Right cardiac atrium (tissue), 5 donors: Measurements from ENCODE around the gene FAM83D. TPM values are rescaled to one million over a fixed set of nuclear protein-coding genes. Genes with fewer than 3 reads are reported as not detected.

ENCODE experiments used
- ATAC-seq, 2 donors: fragments of 200-7000 bp; cut with Tn5 transposase; one replicate each; pipeline versions ENCODE4 v1.8.0 to v1.9.1; 2020; ENCODE audit warnings: moderate library complexity in 2 of 2, mild to moderate bottlenecking in 1 of 2
- DNase-seq, 3 donors: peaks; one replicate each; pipeline ENCODE4 v3.0.0-alpha.2; 2020
- H3K27ac ChIP-seq: one replicate; pipeline ENCODE4 v1.5.1; 2013; ENCODE audit warnings: mild to moderate bottlenecking, low read length, control low read depth, moderate library complexity
- H3K27me3 ChIP-seq: one replicate; pipeline ENCODE4 v1.6.1; 2013; ENCODE audit not compliant: control insufficient read depth, insufficient read depth
- H3K4me1 ChIP-seq: one replicate; pipeline ENCODE4 v1.6.1; 2013; ENCODE audit warnings: low read length; ENCODE audit not compliant: control insufficient read depth, insufficient read depth
- H3K4me3 ChIP-seq: one replicate; pipeline ENCODE4 v1.5.1; 2013; ENCODE audit warnings: low read length, control low read depth
- H3K9me3 ChIP-seq: one replicate; pipeline ENCODE4 v1.6.1; 2013; ENCODE audit warnings: low read length; ENCODE audit not compliant: control insufficient read depth
- WGBS: extraction: QIAGEN DNeasy Blood & Tissue Kit; methylation state at CpG from one replicate; pipeline ENCODE4 v1.1.7; 2013; 5-methylcytosine and 5-hydroxymethylcytosine counted together
- intact Hi-C, 4 donors: fragments of 100-400 bp; cut with DNase I; formaldehyde crosslinking; loops; one replicate each; pipeline versions ENCODE4 v1.11.0 to v1.14.0; 2022 to 2023
- polyA plus RNA-seq: library from polyadenylated mRNA; stranded (reverse); fragments of 200-250 nt; gene quantifications from one replicate; pipeline ENCODE4 v1.2.3, GENCODE V29; 2013
- total RNA-seq, 4 donors: library from RNA; stranded (reverse); fragmentation: NEBNext Ultra II Directional; extraction: Animal tissue kit (Norgen Biotek cat#: 25700); gene quantifications; one replicate each; pipeline ENCODE4 v1.2.1, GENCODE V29; 2021
- donor health status: healthy with polysubstance abuse.
- donor health status: DM: no; HTN: yes; CAD: no.
- donor health status: DM: no; HTN: no; CAD: no.
- donor health status: DM: no; HTN: yes; CAD: no; lungs with severe emphysema.
- donor health status: DM: yes; HTN: yes; CAD: no.

The FAM83D gene
- total and polyA plus RNA-seq, 5 donors: 0.62 to 0.95 (median 0.69) TPM

- Histone ChIP-seq H3K4me3 (no peak overlapping the region), H3K4me1 (no peaks in the 10 kb centered on the region), H3K9me3 (no peaks in the 10 kb centered on the region), H3K27ac (no peak overlapping the region), H3K27me3 (no peaks in the 10 kb centered on the region)
- ATAC-seq (no peak), DNase-seq (no peak)
- intact Hi-C loops: no loop called here
- WGBS: 78% methylated on average over 3 of the region's 3 CpGs
These were observed 5.8 kb upstream of the FAM83D start for GRCh38 chr20:38920411-38920810.

GRCh38 chr20:38920851-38921250, 5.4 kb upstream of the FAM83D start:
- DNase-seq: no peak
- intact Hi-C loops: no loop called here
- Histone ChIP-seq H3K4me1 (no peaks in the 10 kb centered on the region), H3K4me3 (no peak overlapping the region), H3K9me3 (no peaks in the 10 kb centered on the region), H3K27me3 (no peaks in the 10 kb centered on the region), H3K27ac (no peak overlapping the region)
- ATAC-seq: no peak
- WGBS: 84% methylated on average over 9 of the region's 9 CpGs

- Histone ChIP-seq H3K4me3 (no peak overlapping the region), H3K27me3 (no peaks in the 10 kb centered on the region), H3K4me1 (peaks cover 2% of the 10 kb centered on the region), H3K27ac (no peak overlapping the region), H3K9me3 (no peaks in the 10 kb centered on the region)
- ATAC-seq: no peak
- intact Hi-C loops: loop anchor here in 3 of 4 donors (5.0 kb wide), 1 partner anchor 123 kb away; no protein-coding TSS in a partner anchor
- DNase-seq: no peak
- WGBS: 92% methylated on average over 2 of the region's 2 CpGs
These were observed 1.5 kb upstream of the FAM83D start for GRCh38 chr20:38924718-38925117.

GRCh38 chr20:38926934-38927616, 858 bp downstream of the FAM83D start:
- Histone ChIP-seq H3K27ac (no peak overlapping the region), H3K9me3 (no peaks in the 10 kb centered on the region), H3K4me3 (peak overlapping the region; percentile 59), H3K27me3 (no peaks in the 10 kb centered on the region), H3K4me1 (peaks cover 2% of the 10 kb centered on the region)
- 8% methylated on average over 27 of the region's 27 CpGs for WGBS
- DNase-seq: peak in 1 of 3 donors; percentile 60
- no peak for ATAC-seq
- intact Hi-C loops: loop anchor here in 3 of 4 donors (5.0 kb wide), 1 partner anchor 120 kb away; no protein-coding TSS in a partner anchor

- Histone ChIP-seq H3K9me3 (no peaks in the 10 kb centered on the region), H3K4me1 (peaks cover 2% of the 10 kb centered on the region), H3K27ac (no peak overlapping the region), H3K27me3 (no peaks in the 10 kb centered on the region), H3K4me3 (no peak overlapping the region)
- DNase-seq: no peak
- intact Hi-C loops: loop anchor here in 3 of 4 donors (5.0 kb wide), 1 partner anchor 119 kb away; no protein-coding TSS in a partner anchor
- ATAC-seq: no peak
- WGBS: 66% methylated on average over 5 of the region's 5 CpGs
These were observed 1.8 kb downstream of the FAM83D start for GRCh38 chr20:38927902-38928578.

- whole genome bisulfite sequencing: 86% methylated on average over 1 of the region's 1 CpG
- Histone ChIP-seq H3K27ac (no peak overlapping the region), H3K4me1 (peaks cover 2% of the 10 kb centered on the region), H3K4me3 (no peak overlapping the region), H3K9me3 (no peaks in the 10 kb centered on the region), H3K27me3 (no peaks in the 10 kb centered on the region)
- no peak for DNase-seq
- ATAC-seq: no peak
- intact Hi-C loops: no loop called here
These were observed 4.0 kb downstream of the FAM83D start for GRCh38 chr20:38930242-38930569.

GRCh38 chr20:38931984-38932383, 5.8 kb downstream of the FAM83D start:
- no peak for DNase-seq
- peaks cover under 1% of the 10 kb centered on the region for H3K4me1 ChIP-seq
- no peak overlapping the region for H3K4me3 ChIP-seq
- no peak overlapping the region for H3K27ac ChIP-seq
- intact Hi-C loops: no loop called here
- no peak for ATAC-seq
- 94% methylated on average over 4 of the region's 4 CpGs for WGBS
- no peaks in the 10 kb centered on the region for H3K27me3 ChIP-seq
- H3K9me3 ChIP-seq: no peaks in the 10 kb centered on the region

GRCh38 chr20:38932457-38933120, 6.4 kb downstream of the FAM83D start:
- DNase-seq: peak; percentile 44 to 75 (median 65)
- intact Hi-C loops: no loop called here
- no peak overlapping the region for H3K27ac ChIP-seq
- 46% methylated on average over 9 of the region's 9 CpGs for WGBS
- no peaks in the 10 kb centered on the region for H3K9me3 ChIP-seq
- no peaks in the 10 kb centered on the region for H3K4me1 ChIP-seq
- ATAC-seq: peak; percentile 58 to 59
- H3K4me3 ChIP-seq: no peak overlapping the region
- H3K27me3 ChIP-seq: no peaks in the 10 kb centered on the region

GRCh38 chr20:38934530-38934929, 8.3 kb downstream of the FAM83D start:
- intact Hi-C loops: no loop called here
- H3K27ac ChIP-seq: no peak overlapping the region
- ATAC-seq (no peak), DNase-seq (no peak)
- no peaks in the 10 kb centered on the region for H3K27me3 ChIP-seq
- H3K4me1 ChIP-seq: no peaks in the 10 kb centered on the region
- no peaks in the 10 kb centered on the region for H3K9me3 ChIP-seq
- no peak overlapping the region for H3K4me3 ChIP-seq
- WGBS: 94% methylated on average over 5 of the region's 5 CpGs

- H3K4me1 ChIP-seq: no peaks in the 10 kb centered on the region
- intact Hi-C loops: no loop called here
- 75% methylated on average over 3 of the region's 3 CpGs for WGBS
- ATAC-seq (no peak), DNase-seq (no peak)
- H3K9me3 ChIP-seq: no peaks in the 10 kb centered on the region
- H3K27me3 ChIP-seq: no peaks in the 10 kb centered on the region
- no peak overlapping the region for H3K4me3 ChIP-seq
- no peak overlapping the region for H3K27ac ChIP-seq
These were observed 9.1 kb downstream of the FAM83D start for GRCh38 chr20:38935285-38935684.

GRCh38 chr20:38935967-38936407, 9.8 kb downstream of the FAM83D start:
- ATAC-seq (no peak), DNase-seq (no peak)
- H3K4me3 ChIP-seq: no peak overlapping the region
- no peaks in the 10 kb centered on the region for H3K9me3 ChIP-seq
- 86% methylated on average over 5 of the region's 5 CpGs for WGBS
- H3K27ac ChIP-seq: no peak overlapping the region
- H3K4me1 ChIP-seq: no peaks in the 10 kb centered on the region
- no peaks in the 10 kb centered on the region for H3K27me3 ChIP-seq
- intact Hi-C loops: no loop called here
